Measurements from ENCODE around the gene ADSS1.

DNA sequence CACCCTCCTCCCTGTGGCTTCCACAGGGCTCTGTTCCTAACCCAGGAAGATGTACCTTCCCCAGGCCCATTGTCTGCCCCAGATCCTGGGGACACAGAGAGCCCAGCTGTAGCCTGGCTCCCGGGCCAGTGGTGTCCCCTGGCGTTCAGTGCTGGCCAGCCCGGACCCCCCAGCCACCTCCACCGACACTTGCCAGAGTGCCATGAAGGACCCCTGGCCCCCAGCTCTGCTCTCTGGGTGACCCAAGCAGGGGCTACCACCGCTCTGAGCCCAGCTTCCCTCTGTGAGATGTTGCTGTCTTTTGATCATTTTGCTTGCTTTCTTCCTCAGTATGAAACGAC is 28.4 kb upstream of the ADSS1 start:
- TF ChIP-seq, protein P1, sequence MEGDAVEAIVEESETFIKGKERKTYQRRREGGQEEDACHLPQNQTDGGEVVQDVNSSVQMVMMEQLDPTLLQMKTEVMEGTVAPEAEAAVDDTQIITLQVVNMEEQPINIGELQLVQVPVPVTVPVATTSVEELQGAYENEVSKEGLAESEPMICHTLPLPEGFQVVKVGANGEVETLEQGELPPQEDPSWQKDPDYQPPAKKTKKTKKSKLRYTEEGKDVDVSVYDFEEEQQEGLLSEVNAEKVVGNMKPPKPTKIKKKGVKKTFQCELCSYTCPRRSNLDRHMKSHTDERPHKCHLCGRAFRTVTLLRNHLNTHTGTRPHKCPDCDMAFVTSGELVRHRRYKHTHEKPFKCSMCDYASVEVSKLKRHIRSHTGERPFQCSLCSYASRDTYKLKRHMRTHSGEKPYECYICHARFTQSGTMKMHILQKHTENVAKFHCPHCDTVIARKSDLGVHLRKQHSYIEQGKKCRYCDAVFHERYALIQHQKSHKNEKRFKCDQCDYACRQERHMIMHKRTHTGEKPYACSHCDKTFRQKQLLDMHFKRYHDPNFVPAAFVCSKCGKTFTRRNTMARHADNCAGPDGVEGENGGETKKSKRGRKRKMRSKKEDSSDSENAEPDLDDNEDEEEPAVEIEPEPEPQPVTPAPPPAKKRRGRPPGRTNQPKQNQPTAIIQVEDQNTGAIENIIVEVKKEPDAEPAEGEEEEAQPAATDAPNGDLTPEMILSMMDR (IDR thresholded peaks at IDR 0.05), result no peak
- TF ChIP-seq POLR2AphosphoS5 (IDR thresholded peaks at IDR 0.05) (no peak), POLR2A (IDR thresholded peaks at IDR 0.05) (no peak), EP300 (IDR thresholded peaks at IDR 0.05) (no peak)

All from suprapubic skin (tissue), 4 donors.